Ishikawa (cell line): ENCODE measurements around the gene CLDN14.

Experiments used
- CEBPB ChIP-seq: IDR thresholded peaks from 2 replicates; pipeline ENCODE4 v1.6.1; 2012
- CREB1 ChIP-seq: IDR thresholded peaks from 2 replicates; pipeline ENCODE4 v1.6.1; 2012; ENCODE audit warnings: low read depth
- EP300 ChIP-seq: IDR thresholded peaks from 2 replicates; pipeline ENCODE4 v1.6.1; 2012; ENCODE audit warnings: borderline replicate concordance
- FOXM1 ChIP-seq: IDR thresholded peaks from 2 replicates; pipeline ENCODE4 v1.6.1; 2012; ENCODE audit warnings: low read depth, borderline replicate concordance
- RAD21 ChIP-seq: IDR thresholded peaks from 2 replicates; pipeline ENCODE4 v1.6.1; 2012; ENCODE audit warnings: low read depth
- TAF1 ChIP-seq: IDR thresholded peaks from 2 replicates; pipeline ENCODE4 v1.6.1; 2012; ENCODE audit warnings: low read depth, mild to moderate bottlenecking
- TCF12 ChIP-seq: IDR thresholded peaks from 2 replicates; pipeline ENCODE4 v1.6.1; 2012; ENCODE audit warnings: low read depth
- TF ChIP-seq, protein P1 (sequence below): IDR thresholded peaks from 2 replicates; pipeline ENCODE4 v1.6.1; 2012

DNA sequence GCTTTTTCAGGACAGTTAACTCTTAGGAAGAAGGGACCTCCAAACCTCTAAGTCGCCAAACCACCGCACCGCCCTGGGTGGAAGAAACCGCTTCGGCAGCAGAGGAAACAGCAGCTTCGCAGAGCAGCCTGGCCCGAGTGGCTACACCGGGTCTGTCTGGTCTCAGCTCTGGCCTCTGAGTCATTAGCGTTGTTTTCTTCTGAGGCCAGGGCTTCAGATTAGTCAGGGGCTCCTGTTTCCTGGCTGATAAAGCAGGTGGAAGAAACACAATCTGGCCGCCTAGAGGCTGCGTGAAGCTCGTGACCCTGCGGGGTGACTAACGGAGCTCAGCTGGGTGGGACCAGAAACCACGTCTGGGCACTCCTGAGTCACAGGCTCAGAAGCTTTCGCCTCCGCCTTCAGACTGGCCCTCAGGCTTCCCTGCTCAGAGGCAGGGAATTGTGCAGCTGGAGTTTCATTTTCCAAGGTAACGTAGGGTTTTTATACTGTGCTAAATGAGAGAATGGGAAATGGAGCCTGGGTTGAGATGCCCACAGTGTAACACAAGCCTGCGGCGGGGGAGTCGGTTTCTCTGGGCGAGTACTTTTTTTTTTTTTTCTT is 49.9 kb downstream of the CLDN14 start:
- TF ChIP-seq FOXM1 (no peak), CEBPB (no peak), EP300 (no peak), CREB1 (no peak), TCF12 (peak; percentile 44; the same call in 1 of the 2 replicates), RAD21 (no peak), TAF1 (no peak)
- TF ChIP-seq, protein P1, sequence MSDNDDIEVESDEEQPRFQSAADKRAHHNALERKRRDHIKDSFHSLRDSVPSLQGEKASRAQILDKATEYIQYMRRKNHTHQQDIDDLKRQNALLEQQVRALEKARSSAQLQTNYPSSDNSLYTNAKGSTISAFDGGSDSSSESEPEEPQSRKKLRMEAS = no peak
